Colonic mucosa (tissue), 4 donors: ENCODE results near the gene USE1. TPM values are rescaled to one million over a fixed set of nuclear protein-coding genes. Genes with fewer than 3 reads are reported as not detected.

Experiments
- DNase-seq: peaks from one replicate; pipeline ENCODE4 v3.0.0-alpha.2; 2020
- H3K27ac ChIP-seq: fragments of 200-600 bp; one replicate; pipeline ENCODE4 v1.8.0; 2021
- H3K27me3 ChIP-seq: fragments of 200-600 bp; one replicate; pipeline ENCODE4 v1.8.0; 2021
- H3K36me3 ChIP-seq: fragments of 200-600 bp; one replicate; pipeline ENCODE4 v1.8.0; 2021
- H3K4me1 ChIP-seq: fragments of 200-600 bp; one replicate; pipeline ENCODE4 v1.8.0; 2021; ENCODE audit warnings: mild to moderate bottlenecking
- H3K4me3 ChIP-seq: fragments of 200-600 bp; one replicate; pipeline ENCODE4 v1.8.0; 2021
- H3K9ac ChIP-seq, 2 donors: one replicate each; pipeline ENCODE4 v1.7.0; 2013; ENCODE audit warnings: control low read depth in 2 of 2, low read depth in 2 of 2, low read length in 2 of 2
- H3K9me3 ChIP-seq: fragments of 200-600 bp; one replicate; pipeline ENCODE4 v1.8.0; 2021
- CTCF ChIP-seq: fragments of 200-600 bp; IDR thresholded peaks from one replicate; pipeline ENCODE4 v1.8.0; 2022; ENCODE audit warnings: antibody characterized with exemption, mild to moderate bottlenecking
- intact Hi-C: fragments of 100-400 bp; cut with DNase I; formaldehyde crosslinking; loops from one replicate; pipeline ENCODE4 v1.14.1; 2022
- total RNA-seq, 2 donors: library from RNA; stranded (reverse); fragmentation: NEBNext Ultra II Directional in 1 of 2; extraction: Animal tissue kit (Norgen Biotek cat#: 25700) in 1 of 2; gene quantifications; one replicate each; pipeline ENCODE4 v1.2.1, GENCODE V29; 2021
- donor health status: healthy.
- donor health status: DM: no; HTN: no; CAD: no.
- donor health status: DM: no; HTN: no; CAD: no.

Gene USE1
- total RNA-seq, 2 donors from 2014 or later = 18.2 to 22.4 TPM

GRCh38 chr19:17226002-17226933 lies 11.1 kb downstream of the USE1 start, which contains the start of gene OCEL1:
OCEL1 (plus strand) TSS chr19:17226226; CDS start chr19:17226248, 22 bp downstream.
- peak within 1 kb of the TSS; percentile 74 to 78 for H3K9ac ChIP-seq
- no peaks in the 10 kb centered on the region for H3K4me1 ChIP-seq
- peak; percentile 98 for DNase-seq
- no peaks in the 10 kb centered on the region for H3K36me3 ChIP-seq
- H3K4me3 ChIP-seq = peak within 1 kb of the TSS; percentile 77
- intact Hi-C loops = no loop called here
- no peaks in the 10 kb centered on the region for H3K27me3 ChIP-seq
- TF ChIP-seq CTCF = no peak
- H3K27ac ChIP-seq = peak within 1 kb of the TSS; percentile 97
- no peaks in the 10 kb centered on the region for H3K9me3 ChIP-seq

GRCh38 chr19:17227798-17228367 lies 12.7 kb downstream of the USE1 start:
- Histone ChIP-seq H3K4me1 (no peaks in the 10 kb centered on the region), H3K4me3 (no peak overlapping the region), H3K9ac (no peak overlapping the region), H3K36me3 (peaks cover 9% of the 10 kb centered on the region), H3K9me3 (no peaks in the 10 kb centered on the region), H3K27ac (no peak overlapping the region), H3K27me3 (no peaks in the 10 kb centered on the region)
- no peak for TF ChIP-seq CTCF
- intact Hi-C loops = no loop called here
- no peak for DNase-seq

- DNase-seq = no peak
- no peak overlapping the region for H3K4me3 ChIP-seq
- H3K27ac ChIP-seq = no peak overlapping the region
- intact Hi-C loops = no loop called here
- no peaks in the 10 kb centered on the region for H3K9me3 ChIP-seq
- H3K36me3 ChIP-seq = peaks cover 9% of the 10 kb centered on the region
- TF ChIP-seq CTCF = no peak
- no peaks in the 10 kb centered on the region for H3K27me3 ChIP-seq
- peaks cover 3% of the 10 kb centered on the region for H3K4me1 ChIP-seq
- H3K9ac ChIP-seq = no peak overlapping the region
Observed at GRCh38 chr19:17229890-17230289, 14.7 kb downstream of the USE1 start.

- peaks cover 17% of the 10 kb centered on the region for H3K4me1 ChIP-seq
- H3K4me3 ChIP-seq = no peak overlapping the region
- H3K36me3 ChIP-seq = peaks cover 9% of the 10 kb centered on the region
- H3K27ac ChIP-seq = no peak overlapping the region
- no peak for TF ChIP-seq CTCF
- no peak overlapping the region for H3K9ac ChIP-seq
- no peaks in the 10 kb centered on the region for H3K9me3 ChIP-seq
- H3K27me3 ChIP-seq = no peaks in the 10 kb centered on the region
- no peak for DNase-seq
- intact Hi-C loops = no loop called here
Observed at GRCh38 chr19:17232258-17232657, 17.1 kb downstream of the USE1 start.

GRCh38 chr19:17234911-17235299 lies 19.7 kb downstream of the USE1 start:
- peak; percentile 81 for DNase-seq
- no peaks in the 10 kb centered on the region for H3K27me3 ChIP-seq
- H3K36me3 ChIP-seq = peaks cover 9% of the 10 kb centered on the region
- TF ChIP-seq CTCF = no peak
- peak overlapping the region; percentile 28 to 79 for H3K9ac ChIP-seq
- intact Hi-C loops = no loop called here
- peaks cover 21% of the 10 kb centered on the region for H3K4me1 ChIP-seq
- H3K9me3 ChIP-seq = no peaks in the 10 kb centered on the region
- peak overlapping the region; percentile 85 for H3K27ac ChIP-seq
- H3K4me3 ChIP-seq = peak overlapping the region; percentile 60
